HG03439 (cell line): ENCODE data around the gene CCDC116.
"Not testable (repeated sequence)": the region's sequence is repeated elsewhere in the genome, so short reads cannot be mapped to it uniquely, and the experiment has no call there.

ENCODE experiments used
- ATAC-seq: cut with Tn5 transposase; IDR thresholded peaks from one replicate; pipeline ENCODE4 v1.9.1; 2021; ENCODE audit warnings: mild to moderate bottlenecking, moderate library complexity; ENCODE audit not compliant: unreplicated experiment

Gene CCDC116

GRCh38 chr22:21606775-21607174 lies 25.8 kb upstream of the CCDC116 start:
- no peak for ATAC-seq

GRCh38 chr22:21609556-21610157 lies 22.9 kb upstream of the CCDC116 start:
- not testable (repeated sequence) for ATAC-seq

- no peak for ATAC-seq
These were observed 21.2 kb upstream of the CCDC116 start for GRCh38 chr22:21611210-21611977.

- ATAC-seq = no peak
These were observed 19.7 kb upstream of the CCDC116 start for GRCh38 chr22:21612858-21613257.

GRCh38 chr22:21613553-21614233 lies 18.9 kb upstream of the CCDC116 start:
- ATAC-seq = no peak

- no peak for ATAC-seq
These were observed 16.8 kb upstream of the CCDC116 start for GRCh38 chr22:21615731-21616130.

- ATAC-seq = not testable (repeated sequence)
These were observed 15.2 kb upstream of the CCDC116 start for GRCh38 chr22:21617337-21617736.

- no peak for ATAC-seq
These were observed 11.5 kb upstream of the CCDC116 start for GRCh38 chr22:21621025-21621424.

- no peak for ATAC-seq
These were observed 10.3 kb upstream of the CCDC116 start for GRCh38 chr22:21622011-21622918.

- no peak for ATAC-seq
These were observed 9.5 kb upstream of the CCDC116 start for GRCh38 chr22:21622919-21623647.

- no peak for ATAC-seq
These were observed 9.0 kb upstream of the CCDC116 start for GRCh38 chr22:21623648-21623970.

GRCh38 chr22:21624120-21624879 lies 8.3 kb upstream of the CCDC116 start:
- no peak for ATAC-seq

- no peak for ATAC-seq
These were observed 7.4 kb upstream of the CCDC116 start for GRCh38 chr22:21624880-21625791.

- ATAC-seq = no peak
These were observed 6.4 kb upstream of the CCDC116 start for GRCh38 chr22:21626073-21626734.

- ATAC-seq = no peak
These were observed 5.7 kb upstream of the CCDC116 start for GRCh38 chr22:21626735-21627469.

- ATAC-seq = no peak
These were observed 3.9 kb upstream of the CCDC116 start for GRCh38 chr22:21628386-21629254.
